Small intestine (tissue), 7 donors: ENCODE measurements around the gene MOGAT3. TPM values are rescaled to one million over a fixed set of nuclear protein-coding genes. Genes with fewer than 3 reads are reported as not detected.
A peak's percentile ranks its signal among the peaks of the same experiment; 100 is the strongest.

ENCODE experiments used
- DNase-seq, 2 donors: peaks; one replicate each; pipeline versions ENCODE4 v3.0.0 to v3.0.0-alpha.2; 2013
- FAIRE-seq: peaks from 2 replicates; lab custom pipeline; 2012; peaks lifted over from hg19 to GRCh38; lab: Jason Lieb, UNC
- H3K27ac ChIP-seq, 3 donors: one replicate each; pipeline ENCODE4 v1.5.1; 2013; ENCODE audit warnings: low read length in 2 of 3, mild to moderate bottlenecking in 2 of 3, control low read depth in 1 of 3, inconsistent platforms in 1 of 3, low read depth in 1 of 3, moderate library complexity in 1 of 3
- H3K27me3 ChIP-seq, 3 donors: one replicate each; pipeline ENCODE4 v1.6.1; 2013; ENCODE audit warnings: low read length in 3 of 3, inconsistent platforms in 1 of 3; ENCODE audit not compliant: control insufficient read depth in 3 of 3, insufficient read depth in 3 of 3
- H3K36me3 ChIP-seq, 3 donors: one replicate each; pipeline ENCODE4 v1.6.1; 2013; ENCODE audit warnings: low read length in 3 of 3, inconsistent platforms in 1 of 3, low read depth in 1 of 3, mild to moderate bottlenecking in 1 of 3, moderate library complexity in 1 of 3; ENCODE audit not compliant: control insufficient read depth in 3 of 3, insufficient read depth in 2 of 3
- H3K4me1 ChIP-seq, 3 donors: one replicate each; pipeline ENCODE4 v1.6.1; 2013; ENCODE audit warnings: low read length in 2 of 3, inconsistent platforms in 1 of 3, low read depth in 1 of 3, mild to moderate bottlenecking in 1 of 3, moderate library complexity in 1 of 3; ENCODE audit not compliant: control insufficient read depth in 3 of 3, insufficient read depth in 2 of 3
- H3K4me3 ChIP-seq, 3 donors: one replicate each; pipeline ENCODE4 v1.5.1; 2013; ENCODE audit warnings: low read length in 3 of 3, control low read depth in 1 of 3, inconsistent platforms in 1 of 3, low read depth in 1 of 3, mild to moderate bottlenecking in 1 of 3, moderate library complexity in 1 of 3
- H3K9me3 ChIP-seq, 2 donors: one replicate each; pipeline ENCODE4 v1.6.1; 2013; ENCODE audit warnings: low read depth in 1 of 2, low read length in 1 of 2; ENCODE audit not compliant: control insufficient read depth in 2 of 2, insufficient read depth in 1 of 2
- WGBS, 3 donors: extraction: QIAGEN DNeasy Blood & Tissue Kit; methylation state at CpG; one replicate each; pipeline ENCODE4 v1.1.7; 2013; 5-methylcytosine and 5-hydroxymethylcytosine counted together
- polyA plus RNA-seq, 4 donors: library from polyadenylated mRNA; stranded (reverse) in 3 of 4; unstranded in 1 of 4; fragments of 200-250 nt in 3 of 4; fragments of 120-200 nt in 1 of 4; gene quantifications; one replicate each; pipeline versions ENCODE4 v1.2.1 to v1.2.3, GENCODE V29; 2013
- donor health status: healthy with polysubstance abuse.
- donor health status: control.
- donor health status: control.
- donor health status: Bipolar disorder and iron deficiency.
- donor health status: healthy.

The MOGAT3 gene
- polyA plus RNA-seq, 4 donors, result 15.4 to 69.3 (median 61.1) TPM

GRCh38 chr7:101162551-101163278, 38.1 kb downstream of the MOGAT3 start:
- H3K9me3 ChIP-seq, result no peaks in the 10 kb centered on the region
- FAIRE-seq (no peak), DNase-seq (peak; percentile 52 to 77)
- H3K27me3 ChIP-seq, result peaks cover 0 to 50% (median 28%) of the 10 kb centered on the region in 3 donors
- peaks cover 11 to 41% (median 12%) of the 10 kb centered on the region in 3 donors for H3K36me3 ChIP-seq
- H3K4me3 ChIP-seq, result peak overlapping the region in 1 of 3 donors; percentile 36
- H3K4me1 ChIP-seq, result peaks cover 8 to 32% (median 18%) of the 10 kb centered on the region in 3 donors
- no peak overlapping the region for H3K27ac ChIP-seq
- WGBS, 3 donors, result 2 to 9% (median 3%) methylated on average over 16 to 74 of the region's 74 CpGs

GRCh38 chr7:101161692-101162471, 39.0 kb downstream of the MOGAT3 start:
- H3K27me3 ChIP-seq, result peaks cover 0 to 42% (median 20%) of the 10 kb centered on the region in 3 donors
- H3K36me3 ChIP-seq, result peaks cover 11 to 50% (median 12%) of the 10 kb centered on the region in 3 donors
- peaks cover 10 to 32% (median 18%) of the 10 kb centered on the region in 3 donors for H3K4me1 ChIP-seq
- H3K9me3 ChIP-seq, result no peaks in the 10 kb centered on the region
- no peak overlapping the region for H3K27ac ChIP-seq
- H3K4me3 ChIP-seq, result no peak overlapping the region
- 76 to 82% (median 80%) methylated on average over 13 to 17 of the region's 17 CpGs for WGBS, 3 donors
- FAIRE-seq (no peak), DNase-seq (no peak)

GRCh38 chr7:101160910-101161309, 39.9 kb downstream of the MOGAT3 start:
- FAIRE-seq (no peak), DNase-seq (no peak)
- Histone ChIP-seq H3K4me3 (no peak overlapping the region), H3K4me1 (peaks cover 13 to 28% (median 17%) of the 10 kb centered on the region in 3 donors), H3K27me3 (peaks cover 0 to 32% (median 19%) of the 10 kb centered on the region in 3 donors), H3K9me3 (no peaks in the 10 kb centered on the region), H3K36me3 (peaks cover 11 to 56% (median 12%) of the 10 kb centered on the region in 3 donors), H3K27ac (no peak overlapping the region)

GRCh38 chr7:101159696-101160674, 40.9 kb downstream of the MOGAT3 start:
- H3K4me1 ChIP-seq, result peaks cover 13 to 29% (median 13%) of the 10 kb centered on the region in 3 donors
- FAIRE-seq, result no peak
- H3K4me3 ChIP-seq, result no peak overlapping the region
- peaks cover 11 to 56% (median 12%) of the 10 kb centered on the region in 3 donors for H3K36me3 ChIP-seq
- no peaks in the 10 kb centered on the region for H3K9me3 ChIP-seq
- 79 to 86% (median 82%) methylated on average over 30 to 31 of the region's 31 CpGs for whole genome bisulfite sequencing, 3 donors
- DNase-seq, result no peak
- H3K27ac ChIP-seq, result no peak overlapping the region
- H3K27me3 ChIP-seq, result peaks cover 0 to 23% (median 19%) of the 10 kb centered on the region in 3 donors

- FAIRE-seq, result no peak
- WGBS, 3 donors, result 55 to 72% (median 65%) methylated on average over 14 of the region's 14 CpGs
- DNase-seq, result peak in 1 of 2 donors; percentile 90
- no peak overlapping the region for H3K4me3 ChIP-seq
- H3K9me3 ChIP-seq, result no peaks in the 10 kb centered on the region
- H3K36me3 ChIP-seq, result peaks cover 11 to 53% (median 12%) of the 10 kb centered on the region in 3 donors
- peaks cover 0 to 8% (median 8%) of the 10 kb centered on the region in 3 donors for H3K4me1 ChIP-seq
- peaks cover 0 to 4% (median 2%) of the 10 kb centered on the region in 3 donors for H3K27me3 ChIP-seq
- no peak overlapping the region for H3K27ac ChIP-seq
Measured at GRCh38 chr7:101156866-101157589, 43.8 kb downstream of the MOGAT3 start.

- Histone ChIP-seq H3K4me3 (no peak overlapping the region), H3K9me3 (no peaks in the 10 kb centered on the region), H3K27ac (no peak overlapping the region), H3K27me3 (peaks cover 0 to 4% (median 2%) of the 10 kb centered on the region in 3 donors), H3K36me3 (peaks cover 11 to 46% (median 12%) of the 10 kb centered on the region in 3 donors), H3K4me1 (peaks cover 0 to 8% (median 8%) of the 10 kb centered on the region in 3 donors)
- WGBS, 3 donors, result 85 to 94% (median 91%) methylated on average over 6 of the region's 6 CpGs
- no peak for FAIRE-seq
- DNase-seq, result no peak
Measured at GRCh38 chr7:101156277-101156676, 44.6 kb downstream of the MOGAT3 start.

- peaks cover 0 to 8% (median 8%) of the 10 kb centered on the region in 3 donors for H3K4me1 ChIP-seq
- H3K4me3 ChIP-seq, result peak overlapping the region; percentile 80 to 88 (median 85)
- peak overlapping the region in 1 of 3 donors; percentile 13 for H3K27ac ChIP-seq
- DNase-seq (no peak), FAIRE-seq (no peak)
- H3K36me3 ChIP-seq, result peaks cover 9 to 38% (median 12%) of the 10 kb centered on the region in 3 donors
- H3K27me3 ChIP-seq, result peaks cover 0 to 4% (median 2%) of the 10 kb centered on the region in 3 donors
- WGBS, 3 donors, result 31 to 46% (median 43%) methylated on average over 4 of the region's 4 CpGs
- H3K9me3 ChIP-seq, result no peaks in the 10 kb centered on the region
Measured at GRCh38 chr7:101155303-101155702, 45.5 kb downstream of the MOGAT3 start.
